NCI-H82 treated with DMSO at 0.1 percent for 48 hours (cell line): ENCODE measurements around the gene THUMPD3.

ENCODE experiments used
- DNase-seq: peaks from one replicate; lab custom pipeline; 2025; ENCODE audit not compliant: unreplicated experiment; lab: John Stamatoyannopoulos, UW

Gene THUMPD3

DNA sequence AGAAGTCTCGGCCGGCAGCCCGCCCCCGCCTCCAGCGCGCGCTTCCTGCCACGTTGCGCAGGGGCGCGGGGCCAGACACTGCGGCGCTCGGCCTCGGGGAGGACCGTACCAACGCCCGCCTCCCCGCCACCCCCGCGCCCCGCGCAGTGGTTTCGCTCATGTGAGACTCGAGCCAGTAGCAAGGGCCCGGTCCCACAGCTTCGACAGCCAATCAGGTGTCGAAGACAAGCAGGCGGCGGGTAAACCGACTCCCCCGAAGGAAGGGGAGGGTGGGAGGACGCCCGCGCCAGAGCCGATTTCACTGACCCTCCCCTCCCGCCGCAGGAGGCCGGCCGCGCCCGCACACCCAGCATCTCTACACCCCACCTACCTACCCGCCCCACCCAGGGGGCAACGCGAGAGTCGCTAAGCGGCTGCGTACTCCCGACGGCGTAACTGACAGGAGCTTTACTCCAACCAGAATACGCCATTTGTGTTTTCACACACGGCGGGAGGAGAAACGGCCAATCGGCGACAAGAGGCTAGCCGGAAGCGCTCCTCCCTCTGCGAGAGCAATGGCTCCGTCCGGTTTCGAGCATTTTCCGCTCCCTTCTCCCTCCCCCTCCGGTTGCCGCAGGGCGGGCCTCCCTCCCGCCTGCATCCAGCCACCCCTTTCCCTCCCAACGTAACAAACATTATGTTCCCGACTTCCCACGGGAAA, 33.9 kb downstream of the THUMPD3 start:
- DNase-seq = peak; percentile 89

DNA sequence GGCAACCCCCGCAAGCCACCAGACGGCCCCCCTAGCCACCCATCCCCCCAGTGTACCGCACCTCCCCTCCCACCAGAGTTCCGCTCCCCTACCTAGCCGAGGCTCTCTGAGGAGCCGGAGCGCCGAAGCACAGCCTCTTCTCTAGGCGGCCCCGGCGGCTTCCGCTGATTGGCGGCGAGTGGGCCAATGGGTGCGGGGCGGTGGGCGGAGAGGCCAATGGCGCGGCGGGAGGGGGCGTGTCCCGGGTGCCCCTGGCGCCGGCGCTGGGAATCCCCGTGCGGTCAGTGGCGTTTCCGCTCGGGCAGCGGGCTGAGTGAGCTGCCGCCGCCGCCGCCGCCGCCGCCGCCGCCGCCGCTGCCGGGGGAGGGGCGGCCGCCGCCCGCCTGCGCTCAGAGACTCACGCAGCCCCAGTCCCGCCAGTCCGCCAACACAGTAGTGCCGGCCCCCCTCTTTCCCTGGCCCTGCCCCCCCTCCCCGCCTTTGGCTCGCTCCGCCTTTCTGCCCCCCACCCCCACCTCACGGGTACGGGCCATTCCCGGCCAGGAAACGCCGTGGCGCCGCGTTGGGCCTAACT, 34.6 kb downstream of the THUMPD3 start, which contains the start of gene SETD5:
TSS of gene SETD5 (plus strand) at position 284 of the 574 bp plus-strand sequence. CDS start 31,324 bp downstream, outside the sequence.
- peak; percentile 79 for DNase-seq

DNA sequence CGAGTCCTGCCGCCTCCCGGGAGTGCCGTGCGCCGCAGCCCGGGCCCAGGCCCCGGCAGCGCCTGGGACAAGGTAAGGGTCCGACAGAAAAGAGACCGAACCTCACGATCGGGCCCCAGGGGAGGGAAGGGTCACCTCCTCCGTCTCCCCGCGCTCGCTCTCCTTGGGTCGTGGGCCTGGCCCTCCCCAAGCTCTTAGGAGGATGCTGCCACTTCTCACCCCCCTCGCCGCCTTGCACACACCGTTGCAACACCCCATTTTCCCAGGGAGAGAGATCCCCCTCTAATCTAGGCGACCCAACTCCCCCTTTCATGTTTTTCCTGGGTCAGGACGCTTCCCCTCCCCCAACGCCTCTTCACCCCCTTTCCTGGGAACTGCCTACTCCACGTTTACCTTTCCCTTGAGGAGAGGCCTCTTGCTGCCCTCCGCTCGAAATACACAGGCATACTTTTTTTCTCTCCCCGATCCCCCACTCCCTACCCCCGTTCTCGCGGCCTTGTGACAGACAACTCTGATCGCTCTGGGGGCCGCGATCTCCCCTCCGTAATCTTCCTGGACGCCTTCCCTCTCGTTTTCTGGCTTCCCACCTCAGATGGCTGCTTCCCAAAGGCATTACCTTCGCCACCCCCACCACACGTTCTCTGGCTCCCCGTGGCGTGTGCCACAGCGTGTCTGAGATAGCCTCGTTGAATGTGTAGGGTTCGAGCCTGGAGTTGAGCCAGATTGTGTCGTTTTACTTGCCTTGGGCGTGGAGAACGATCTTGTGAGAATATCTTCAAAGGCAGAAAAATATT, 35.2 kb downstream of the THUMPD3 start:
- DNase-seq = peak; percentile 38

DNA sequence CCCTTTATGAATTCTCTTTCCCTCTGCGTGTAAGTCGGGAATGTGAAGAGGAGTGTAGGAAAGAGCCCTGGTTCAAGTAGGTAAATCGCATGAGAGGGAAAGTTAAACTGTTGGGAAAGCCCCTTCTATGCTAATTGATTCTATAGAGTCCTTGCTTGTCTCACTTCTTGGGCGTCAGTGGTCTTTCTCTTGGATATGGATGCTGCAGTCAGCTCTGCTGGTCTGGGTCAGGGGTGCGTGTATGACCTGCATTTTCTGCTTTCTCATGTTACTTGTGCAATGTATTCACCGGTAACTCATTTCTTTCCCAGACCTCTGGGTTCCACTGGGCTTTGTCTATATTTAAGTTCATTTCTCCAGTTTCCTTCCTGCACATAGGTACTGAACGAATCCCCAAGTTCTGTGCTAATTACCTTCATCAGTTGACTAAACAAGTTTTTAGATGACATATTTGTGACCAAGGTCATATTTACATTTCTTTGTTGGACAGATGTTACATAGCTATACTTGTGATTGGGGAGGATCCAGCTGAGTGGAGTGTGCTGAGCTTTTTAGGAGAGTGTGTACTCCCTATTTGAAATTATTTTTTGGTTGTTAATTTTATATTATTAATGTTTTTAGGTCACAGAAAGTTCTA, 36.0 kb downstream of the THUMPD3 start:
- peak; percentile 38 for DNase-seq

DNA sequence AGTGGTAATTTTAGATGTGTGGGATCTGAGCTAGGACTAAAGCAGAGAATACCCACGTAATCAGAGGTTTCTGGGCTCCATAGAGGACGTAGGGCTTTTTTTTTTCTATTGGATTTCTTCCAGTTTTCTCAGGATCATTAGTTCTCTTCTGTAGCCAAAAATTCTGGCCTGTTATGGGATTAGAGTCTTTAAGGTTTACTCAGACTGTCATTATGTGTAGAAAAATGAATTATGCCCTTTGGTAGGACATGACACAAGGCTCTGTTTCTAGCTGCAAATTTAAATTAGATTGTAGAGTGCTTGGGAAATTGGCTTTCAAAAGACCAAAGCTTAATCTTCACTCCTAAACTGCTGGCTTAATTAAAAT, 36.5 kb downstream of the THUMPD3 start:
- DNase-seq = no peak

DNA sequence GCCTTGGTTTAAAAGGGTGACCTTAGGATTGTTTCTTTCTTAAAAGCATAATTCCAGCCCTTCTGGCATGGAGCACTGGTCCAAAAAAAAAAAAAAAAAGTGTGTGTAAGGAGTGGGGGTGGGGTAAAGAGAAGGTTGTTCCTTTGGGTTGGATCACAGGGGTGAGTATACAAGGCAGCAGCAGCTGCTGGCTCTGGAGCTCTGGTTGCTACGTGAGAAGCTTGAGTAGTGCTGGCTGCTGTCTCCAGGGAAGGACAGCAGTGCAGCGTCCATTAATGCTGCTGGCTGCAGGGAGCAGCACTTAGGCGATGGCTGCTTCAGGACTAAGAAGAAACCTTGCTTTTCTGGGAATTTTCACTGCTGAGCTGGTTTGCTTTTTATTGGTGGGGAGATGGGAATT, 36.9 kb downstream of the THUMPD3 start:
- DNase-seq = peak; percentile 85

DNA sequence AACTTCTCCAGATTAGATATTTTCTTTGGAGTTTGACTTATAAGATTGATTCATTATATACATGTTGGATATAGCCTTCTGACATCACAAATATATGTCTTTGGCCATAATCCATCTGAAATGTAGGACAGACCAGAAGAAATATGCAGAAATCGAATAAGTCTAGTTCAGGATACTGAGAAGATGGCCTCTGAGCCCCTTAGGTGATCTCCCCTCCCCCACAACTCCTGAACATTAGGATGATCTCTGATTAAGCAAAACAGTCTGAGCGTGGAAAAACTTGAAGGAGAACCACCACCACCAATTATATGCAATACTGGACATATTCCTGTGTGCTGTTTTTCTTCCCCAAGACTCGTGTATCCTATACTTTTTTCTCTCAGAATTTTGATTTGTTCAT, 37.8 kb downstream of the THUMPD3 start:
- peak; percentile 54 for DNase-seq

DNA sequence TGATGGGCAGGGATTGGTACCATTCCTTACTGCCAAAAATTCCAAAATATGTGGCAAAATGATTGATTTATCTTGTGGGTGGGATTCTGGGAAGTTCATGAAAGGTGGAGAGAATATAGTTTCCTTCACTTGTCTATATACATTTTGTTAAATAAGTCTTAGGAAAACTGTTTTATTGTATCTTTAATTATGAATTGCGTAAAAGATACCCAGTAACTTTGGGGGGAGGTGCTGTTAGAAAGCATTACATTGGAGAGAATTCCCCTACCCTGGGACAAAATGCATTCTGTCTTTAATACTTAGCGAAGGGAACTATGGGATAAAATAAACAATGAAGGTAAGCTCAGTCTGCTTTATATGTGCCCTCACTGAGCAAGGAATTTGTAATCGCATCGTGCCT, 39.1 kb downstream of the THUMPD3 start:
- no peak for DNase-seq

DNA sequence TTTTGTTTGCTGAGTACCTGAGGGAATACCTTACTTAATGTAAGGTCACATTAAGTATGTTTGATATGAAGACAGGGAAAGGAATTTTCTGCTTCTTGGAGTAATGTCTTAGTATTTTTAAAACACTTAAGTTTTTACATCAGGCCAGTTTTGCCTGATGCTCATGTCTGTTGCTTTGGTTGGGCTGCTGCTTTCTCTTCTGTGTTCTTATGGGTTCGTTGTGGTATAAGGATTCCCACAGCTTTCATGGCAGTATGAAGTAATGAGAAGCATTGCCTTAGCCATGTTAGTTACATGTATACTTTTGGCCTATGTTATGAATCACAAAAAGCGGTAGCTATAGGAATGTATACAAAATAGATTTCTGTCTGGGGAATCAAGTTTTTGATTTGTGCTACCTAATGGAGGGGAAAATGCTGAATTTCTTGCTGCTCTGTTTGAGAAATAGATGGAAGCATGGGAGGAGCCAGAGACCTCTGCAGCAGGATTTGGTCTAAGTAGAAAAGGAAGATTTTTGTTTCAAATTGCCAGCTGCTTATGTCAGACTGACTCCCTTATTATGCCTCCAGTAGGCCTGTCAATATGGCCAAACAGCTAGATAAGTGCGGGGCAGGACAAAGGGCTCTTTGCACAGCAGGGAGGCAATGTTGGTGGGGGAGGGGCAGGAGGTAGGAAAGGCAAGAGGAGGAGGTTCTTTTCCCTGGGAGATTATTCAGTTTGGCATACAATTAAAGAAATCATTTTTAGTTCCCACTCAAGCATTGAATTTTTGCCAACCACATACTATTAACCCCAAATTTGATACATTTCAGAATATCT, 39.8 kb downstream of the THUMPD3 start:
- peak; percentile 74 for DNase-seq

DNA sequence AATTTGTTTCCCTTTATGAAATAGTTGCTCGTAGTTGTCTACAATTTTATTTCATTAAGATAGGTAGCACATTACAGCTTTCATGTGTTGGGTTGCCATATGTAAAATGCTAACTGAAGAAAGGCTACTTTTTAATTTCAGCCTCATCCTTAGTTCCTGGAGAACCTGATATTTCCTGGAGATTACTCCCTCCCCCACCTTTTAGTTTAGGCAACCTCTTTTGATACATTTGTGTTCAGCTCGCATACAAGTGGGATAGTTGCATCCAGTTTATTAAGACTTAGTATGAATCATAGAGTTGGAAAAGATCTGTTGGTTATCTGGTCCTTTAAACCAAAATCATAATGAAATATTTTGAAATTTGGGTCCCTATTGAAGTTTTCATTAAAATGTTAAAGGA, 40.6 kb downstream of the THUMPD3 start:
- no peak for DNase-seq

DNA sequence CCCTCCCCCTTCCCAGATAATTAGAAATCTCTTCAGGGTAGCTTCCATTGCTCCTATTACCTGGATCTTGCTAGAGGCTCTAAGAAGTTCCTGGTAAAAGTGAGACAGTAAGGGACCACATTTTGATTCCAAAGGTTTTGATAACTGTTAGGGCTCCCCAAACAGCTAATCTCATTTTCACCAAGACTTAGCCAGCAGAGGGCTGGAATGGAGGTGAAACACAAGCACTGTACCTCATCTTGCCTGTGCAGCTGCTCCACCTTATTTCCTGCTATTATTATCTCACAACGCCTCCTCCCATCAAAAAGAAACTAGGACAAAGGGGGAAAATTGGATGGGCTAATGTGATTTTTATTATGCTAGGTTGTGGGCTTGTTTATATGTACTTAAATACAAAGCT, 41.8 kb downstream of the THUMPD3 start:
- DNase-seq = peak; percentile 15

DNA sequence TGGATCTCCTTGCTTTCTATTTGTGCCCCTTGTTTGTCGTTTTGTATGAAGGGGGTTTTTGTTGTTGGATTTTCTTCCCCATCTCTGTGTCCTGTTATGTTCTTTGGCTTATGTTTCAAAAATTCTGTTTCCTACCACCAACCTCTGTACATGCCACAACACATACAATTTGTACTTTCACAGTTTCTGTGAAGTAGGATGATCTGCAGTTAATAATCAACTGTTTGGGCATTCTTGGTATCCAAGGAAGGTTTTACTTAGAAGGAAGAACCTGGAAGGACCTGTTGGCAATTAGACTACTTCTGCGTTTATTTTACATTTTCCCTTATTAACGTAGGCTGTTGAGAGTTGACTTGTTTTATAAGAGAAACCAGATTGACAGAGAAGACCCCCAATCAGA, 42.9 kb downstream of the THUMPD3 start:
- no peak for DNase-seq

DNA sequence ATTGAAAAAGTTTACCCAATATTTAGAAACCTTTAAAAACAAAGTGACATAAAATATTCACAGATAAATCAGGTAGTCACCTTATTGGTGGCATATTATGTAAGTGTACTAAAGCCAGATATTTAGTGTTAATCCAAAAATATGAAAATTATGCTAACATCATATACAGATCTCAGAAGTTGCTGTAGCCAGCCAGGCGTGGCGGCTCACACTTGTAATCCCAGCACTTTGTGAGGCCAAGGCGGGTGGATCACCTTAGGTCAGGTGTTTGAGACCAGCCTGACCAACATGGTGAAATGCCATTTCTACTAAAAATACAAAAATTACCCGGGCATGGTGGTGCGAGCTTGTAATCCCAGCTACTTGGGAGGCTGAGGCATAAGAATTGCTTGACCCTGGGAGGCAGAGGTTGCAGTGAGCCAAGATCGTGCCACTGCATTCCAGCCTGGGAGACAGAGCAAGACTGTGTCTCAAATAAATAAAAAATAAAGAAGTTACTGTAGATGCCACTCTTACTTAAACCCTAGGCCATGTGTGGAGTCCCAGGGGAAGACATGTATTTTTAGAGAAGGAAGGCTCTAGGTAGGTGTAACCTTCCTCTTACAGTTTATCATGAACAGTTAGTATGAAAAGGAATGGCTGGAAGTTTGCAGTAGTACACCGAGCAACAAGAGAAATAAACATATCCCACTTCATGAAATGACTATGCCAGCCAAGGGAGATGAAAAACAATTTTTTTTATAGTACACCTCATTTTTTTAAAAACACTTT, 44.2 kb downstream of the THUMPD3 start:
- DNase-seq = no peak

DNA sequence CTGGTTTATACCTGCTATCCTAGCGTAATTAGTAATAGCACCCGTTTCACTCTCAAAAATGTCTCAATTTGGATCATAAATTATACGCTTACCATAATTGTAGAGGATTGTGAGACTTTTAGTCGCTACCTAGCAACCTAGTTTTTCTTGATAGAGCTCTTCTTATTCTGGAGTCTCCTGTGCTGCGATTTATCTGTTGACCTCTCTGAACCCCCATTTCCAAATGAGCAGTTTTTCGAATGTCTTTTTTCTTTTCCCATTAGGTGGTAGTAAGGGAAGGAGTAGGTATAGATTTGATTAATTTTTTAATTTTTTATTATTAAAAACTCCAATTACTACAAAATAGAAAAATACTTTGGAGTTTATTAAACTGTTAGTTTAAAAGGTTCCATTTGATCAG, 45.2 kb downstream of the THUMPD3 start:
- no peak for DNase-seq

DNA sequence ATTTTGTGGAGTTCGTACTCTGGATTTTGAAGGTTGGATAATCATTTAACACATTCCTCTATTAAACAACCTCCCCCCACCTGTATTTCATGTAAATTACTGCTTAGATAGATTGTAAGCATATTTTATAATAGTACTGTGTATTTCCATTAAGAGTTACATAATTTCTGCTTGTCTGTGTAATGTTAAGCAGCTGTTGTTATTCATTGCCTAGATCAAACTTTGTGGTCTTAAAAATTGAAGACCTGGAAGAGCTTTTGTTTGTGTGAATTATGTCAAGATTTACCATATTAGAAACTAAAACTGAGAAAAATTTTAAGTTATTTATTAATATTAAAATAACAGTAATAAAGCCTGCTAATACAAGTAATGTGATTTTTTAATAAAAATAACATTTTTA, 45.7 kb downstream of the THUMPD3 start:
- no peak for DNase-seq

DNA sequence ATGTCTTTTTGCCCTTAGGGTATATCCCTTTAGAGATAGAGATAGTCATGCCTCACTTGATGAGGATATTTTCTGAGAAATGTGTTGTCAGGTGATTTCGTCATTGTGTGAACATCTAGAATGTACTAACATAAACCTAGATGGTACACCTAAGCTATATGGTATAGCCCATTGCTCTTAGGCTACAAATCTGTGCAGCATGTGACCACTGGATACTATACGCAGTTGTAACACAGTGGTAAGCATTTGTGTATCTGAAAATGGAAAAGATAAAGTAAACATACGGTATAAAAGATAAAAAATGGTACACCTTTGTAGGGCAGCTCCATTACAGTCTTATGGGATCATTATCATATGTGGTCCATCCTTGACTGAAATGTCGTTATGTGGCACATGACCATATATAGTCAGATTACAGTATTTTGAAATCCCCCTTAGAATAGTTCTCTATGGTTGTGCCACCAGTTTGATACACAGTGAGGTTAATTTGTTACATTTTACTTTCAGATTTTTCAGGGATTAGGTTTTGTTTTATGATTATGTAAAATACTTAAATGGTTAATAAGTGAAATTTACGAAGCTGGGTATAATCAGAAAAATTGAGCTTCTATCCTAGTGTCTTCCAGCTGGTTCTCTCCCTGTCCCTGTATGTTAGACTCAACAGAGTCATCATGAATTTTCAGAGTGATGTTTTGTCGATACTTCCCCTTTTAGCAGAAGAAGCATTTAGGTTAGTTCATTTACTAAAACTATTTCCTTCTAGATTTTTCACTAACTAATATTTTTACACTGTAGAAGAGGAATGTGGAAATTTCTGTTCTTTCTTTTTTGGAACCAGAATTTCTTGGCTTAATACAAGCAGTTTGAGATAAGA, 47.4 kb downstream of the THUMPD3 start:
- no peak for DNase-seq

DNA sequence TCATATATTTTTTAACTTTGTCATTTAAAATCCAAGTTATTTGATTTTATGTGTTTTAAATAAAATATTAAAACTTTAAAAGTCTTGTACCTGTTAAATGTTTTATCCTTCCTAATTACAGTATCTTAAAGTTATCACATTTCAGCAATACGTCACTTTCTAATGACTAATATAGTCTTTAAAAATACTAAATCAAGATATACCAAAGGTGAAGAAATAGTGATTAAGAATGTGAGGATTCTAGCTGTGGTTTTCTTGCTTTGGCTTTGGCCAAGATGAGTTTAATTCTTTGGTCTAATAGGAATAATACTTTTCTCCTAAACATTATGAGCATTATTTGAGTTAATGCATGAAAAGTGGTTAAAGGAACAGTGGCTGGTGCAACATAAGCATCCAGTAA, 48.4 kb downstream of the THUMPD3 start:
- DNase-seq = no peak

DNA sequence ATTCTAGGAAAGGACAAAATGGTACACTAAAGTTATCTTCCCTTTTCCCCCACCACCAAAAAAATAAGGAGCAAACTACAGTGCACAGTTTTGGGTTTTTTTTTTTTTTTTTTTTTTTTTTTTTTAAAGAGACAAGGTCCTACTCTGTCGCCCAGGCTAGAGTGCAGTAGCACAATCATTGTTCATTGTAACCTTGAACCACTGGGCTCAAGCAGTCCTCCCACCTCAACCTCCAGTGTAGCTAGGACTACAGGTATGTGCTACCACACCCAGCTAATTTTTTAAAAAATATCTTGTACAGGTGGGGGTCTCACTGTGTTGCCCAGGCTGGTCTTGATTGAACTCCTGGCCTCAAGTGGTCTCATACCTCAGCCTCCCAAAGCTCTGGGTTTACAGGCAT, 49.4 kb downstream of the THUMPD3 start:
- DNase-seq = no peak

DNA sequence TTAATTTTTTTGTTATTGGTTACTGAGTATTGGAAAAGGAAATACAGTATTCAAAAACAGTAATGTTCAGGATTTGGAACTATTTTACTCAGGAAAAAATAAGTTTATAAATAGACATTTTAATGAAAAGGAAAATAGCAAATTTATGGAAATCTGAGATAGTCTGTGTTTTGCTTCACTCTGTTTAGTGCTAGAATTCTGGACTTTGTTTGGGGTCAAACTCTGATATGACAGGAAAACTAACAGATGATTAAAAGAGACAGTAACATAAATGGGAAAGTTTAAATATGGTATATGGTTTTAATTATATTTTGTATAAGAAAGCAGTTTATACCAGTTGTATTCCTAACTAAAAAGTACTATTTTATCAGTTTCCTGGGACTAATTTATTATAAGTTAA, 52.0 kb downstream of the THUMPD3 start:
- no peak for DNase-seq
